GM18499 (cell line): Measurements from ENCODE around the gene DFFB.
"Not testable (repeated sequence)": the region's sequence is repeated elsewhere in the genome, so short reads cannot be mapped to it uniquely, and the experiment has no call there.

Source experiments
- ATAC-seq: cut with Tn5 transposase; IDR thresholded peaks from one replicate; pipeline ENCODE4 v1.9.1; 2021; ENCODE audit warnings: moderate number of reproducible peaks; ENCODE audit not compliant: insufficient read depth, unreplicated experiment

DFFB gene

GRCh38 chr1:3856923-3857790 lies at the start of gene DFFB, which contains the start of gene CEP104:
Gene DFFB, plus strand, starts transcription at chr1:3857476. Its CDS starts 128 bp downstream, at chr1:3857604.
Gene CEP104, minus strand, starts transcription at chr1:3857211. Its CDS starts 4,804 bp downstream, at chr1:3852407.
- peak; percentile 78 for ATAC-seq

- no peak for ATAC-seq
Observed at GRCh38 chr1:3807769-3808168, 49.5 kb upstream of the DFFB start.

GRCh38 chr1:3809680-3810079 lies 47.6 kb upstream of the DFFB start:
- ATAC-seq = no peak

GRCh38 chr1:3810149-3810761 lies 47.0 kb upstream of the DFFB start:
- ATAC-seq = not testable (repeated sequence)

GRCh38 chr1:3811595-3811911 lies 45.7 kb upstream of the DFFB start:
- ATAC-seq = no peak

GRCh38 chr1:3814065-3814464 lies 43.2 kb upstream of the DFFB start:
- ATAC-seq = no peak

GRCh38 chr1:3814771-3815561 lies 42.3 kb upstream of the DFFB start:
- ATAC-seq = no peak

- ATAC-seq = no peak
Observed at GRCh38 chr1:3816331-3817137, 40.7 kb upstream of the DFFB start.

- no peak for ATAC-seq
Observed at GRCh38 chr1:3817138-3817740, 40.0 kb upstream of the DFFB start.

GRCh38 chr1:3817821-3818597 lies 39.3 kb upstream of the DFFB start:
- no peak for ATAC-seq

- no peak for ATAC-seq
Observed at GRCh38 chr1:3819771-3820200, 37.5 kb upstream of the DFFB start.

- no peak for ATAC-seq
Observed at GRCh38 chr1:3820316-3820715, 37.0 kb upstream of the DFFB start.

GRCh38 chr1:3821004-3821403 lies 36.3 kb upstream of the DFFB start:
- ATAC-seq = no peak

- ATAC-seq = no peak
Observed at GRCh38 chr1:3821447-3821846, 35.8 kb upstream of the DFFB start.

GRCh38 chr1:3821908-3822307 lies 35.4 kb upstream of the DFFB start:
- ATAC-seq = no peak

- no peak for ATAC-seq
Observed at GRCh38 chr1:3822421-3822820, 34.9 kb upstream of the DFFB start.

GRCh38 chr1:3824650-3825049 lies 32.6 kb upstream of the DFFB start:
- no peak for ATAC-seq

- no peak for ATAC-seq
Observed at GRCh38 chr1:3825356-3825755, 31.9 kb upstream of the DFFB start.

GRCh38 chr1:3827813-3828307 lies 29.4 kb upstream of the DFFB start:
- ATAC-seq = no peak
